EL (cell line): Measurements from ENCODE around the gene CYSRT1.
"Not testable (repeated sequence)": the region's sequence is repeated elsewhere in the genome, so short reads cannot be mapped to it uniquely, and the experiment has no call there.

Experiments used
- DNase-seq: peaks from one replicate; pipeline ENCODE4 v3.0.0-alpha.2; 2016

Gene CYSRT1

DNA sequence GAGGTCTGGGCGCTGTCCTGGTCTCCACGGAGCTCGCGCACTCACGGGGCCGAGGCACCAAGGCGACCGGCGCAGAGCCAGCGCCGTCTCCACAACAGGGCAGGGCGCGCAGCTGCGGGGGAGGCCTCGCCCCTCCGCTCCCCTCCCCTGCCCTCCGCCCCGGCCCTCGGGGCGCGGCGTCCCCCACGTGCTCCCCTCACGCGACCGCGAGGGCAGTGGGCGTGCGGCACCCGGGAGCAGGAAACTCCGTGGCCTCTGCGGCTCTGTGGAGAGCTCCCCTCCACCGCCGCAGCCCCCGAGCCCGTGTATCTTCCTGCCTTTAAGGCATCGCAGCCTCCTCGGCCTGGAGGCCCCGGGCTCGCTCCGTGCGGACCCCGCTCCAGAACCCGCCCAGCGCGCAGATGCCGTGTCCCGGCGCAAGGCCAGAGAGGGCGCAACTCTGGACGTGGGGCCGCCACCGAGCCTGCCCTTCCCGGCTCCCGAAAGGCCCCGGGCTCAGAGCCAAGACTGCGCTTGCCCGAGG lies 15.4 kb downstream of the CYSRT1 start:
- peak; percentile 66 for DNase-seq

GRCh38 chr9:137240841-137241489 lies 16.0 kb downstream of the CYSRT1 start, which contains the start of gene TUBB4B:
TSS of gene TUBB4B (plus strand) at chr9:137241287. CDS start at chr9:137241361, 74 bp downstream.
- DNase-seq = peak; percentile 100

- DNase-seq = peak; percentile 60
These were observed 16.7 kb downstream of the CYSRT1 start for GRCh38 chr9:137241490-137242268.

- DNase-seq = no peak
These were observed 17.6 kb downstream of the CYSRT1 start for GRCh38 chr9:137242269-137243203.

- DNase-seq = not testable (repeated sequence)
These were observed 18.3 kb downstream of the CYSRT1 start for GRCh38 chr9:137243266-137243625.

DNA sequence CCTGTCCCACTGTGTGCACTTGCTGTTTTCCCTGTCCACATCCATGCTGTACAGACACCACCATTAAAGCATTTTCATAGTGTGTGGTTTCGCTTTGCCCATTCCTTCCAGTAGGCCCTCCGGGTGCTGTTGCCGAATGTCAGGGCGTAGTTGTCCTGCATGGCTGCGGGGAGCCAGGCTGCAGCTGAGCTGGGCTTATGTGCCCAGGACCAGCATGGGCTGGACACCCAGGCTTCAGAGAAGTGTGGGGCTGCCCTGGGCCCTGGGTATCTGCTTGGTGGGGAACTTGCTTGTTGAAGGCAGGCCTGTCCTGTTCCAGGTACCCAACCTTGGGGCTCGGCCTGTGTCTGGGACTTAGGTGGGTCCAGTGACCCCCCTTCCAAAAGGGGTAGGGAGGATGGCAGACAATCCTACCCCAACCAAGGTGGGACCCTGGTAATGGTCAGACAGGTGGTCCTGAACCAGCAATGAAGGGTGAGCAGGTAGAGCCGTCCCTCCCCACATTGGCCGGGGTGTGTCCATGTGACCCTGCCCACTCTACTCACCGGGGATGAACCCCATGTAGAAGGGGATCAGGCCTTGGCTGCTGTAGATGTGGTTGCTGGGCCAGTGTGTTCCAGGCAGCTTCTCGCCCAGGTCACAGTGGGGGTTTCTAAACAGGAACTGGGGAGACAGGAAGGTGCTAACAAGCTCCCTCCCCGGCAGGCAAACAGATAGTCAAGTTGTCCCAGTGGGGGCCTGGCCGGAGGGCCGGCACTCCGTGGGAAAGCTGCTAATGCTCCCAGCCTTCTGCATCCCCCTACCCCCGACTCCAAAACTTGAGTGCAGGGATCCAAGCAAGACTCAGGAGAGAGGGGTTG lies 18.9 kb downstream of the CYSRT1 start:
- peak; percentile 40 for DNase-seq

- DNase-seq = no peak
These were observed 19.8 kb downstream of the CYSRT1 start for GRCh38 chr9:137244486-137245449.

DNA sequence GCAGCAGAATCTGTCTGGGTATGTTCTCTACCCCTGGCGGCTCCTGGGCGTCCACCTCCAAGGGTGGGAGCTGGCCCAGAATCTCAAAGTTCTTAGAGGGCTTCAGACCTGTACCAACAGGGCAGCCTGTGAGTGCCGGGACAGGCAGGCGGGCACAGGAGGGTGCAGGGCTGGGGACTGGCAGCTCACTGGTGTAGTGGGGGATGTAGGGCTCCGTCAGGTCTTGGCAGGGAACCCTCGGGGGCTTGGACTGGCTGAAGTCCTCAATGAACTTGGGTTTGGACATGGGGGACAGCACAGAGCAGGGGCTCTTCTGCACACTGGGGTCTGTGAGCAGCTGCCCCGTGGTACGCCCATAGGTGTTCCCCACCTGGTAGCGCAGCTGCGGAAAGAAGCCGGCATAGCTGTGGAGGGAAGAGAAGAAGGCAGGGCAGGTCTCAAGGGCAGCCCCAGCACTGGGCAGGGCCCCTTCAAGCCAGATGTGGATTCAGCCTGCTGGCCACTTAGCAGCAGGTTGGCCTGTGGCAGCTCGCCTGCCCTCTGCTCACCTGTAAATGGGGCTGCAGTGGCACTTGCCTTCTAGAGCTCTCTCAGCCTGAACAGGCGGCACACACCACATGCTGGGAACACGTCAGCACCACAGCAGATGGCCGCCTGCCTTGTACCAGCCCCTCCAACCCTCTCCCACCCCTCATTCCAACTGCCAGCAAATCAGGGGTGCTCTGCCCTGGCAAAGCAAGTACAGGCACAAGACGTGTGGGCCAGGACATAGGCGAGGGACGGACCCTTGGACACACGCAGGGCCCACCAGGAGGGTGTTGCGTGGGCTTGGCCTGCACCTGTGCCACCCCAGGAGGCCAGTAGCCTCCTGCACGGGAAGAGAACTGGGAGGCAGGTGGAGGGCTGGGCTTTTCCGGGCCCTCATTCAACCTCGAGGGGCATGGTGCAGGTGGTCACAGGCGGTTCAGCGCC lies 20.8 kb downstream of the CYSRT1 start:
- no peak for DNase-seq

- no peak for DNase-seq
These were observed 22.4 kb downstream of the CYSRT1 start for GRCh38 chr9:137247135-137247915.

DNA sequence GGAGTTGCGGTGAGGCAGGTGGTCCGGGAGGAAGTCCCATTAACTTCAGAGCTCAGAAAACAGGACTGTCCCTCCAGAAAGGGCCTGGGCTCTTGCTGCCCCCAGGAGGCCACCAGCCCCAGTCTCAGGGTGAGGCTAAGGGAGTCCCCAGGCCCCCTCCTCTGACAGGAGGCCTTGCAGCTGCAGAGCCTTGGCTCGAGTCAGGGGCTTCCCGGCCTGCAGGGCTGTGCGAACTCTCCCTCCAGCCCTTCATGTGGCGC lies 22.9 kb downstream of the CYSRT1 start:
- DNase-seq = no peak

- no peak for DNase-seq
These were observed 25.6 kb downstream of the CYSRT1 start for GRCh38 chr9:137250329-137251193.

DNA sequence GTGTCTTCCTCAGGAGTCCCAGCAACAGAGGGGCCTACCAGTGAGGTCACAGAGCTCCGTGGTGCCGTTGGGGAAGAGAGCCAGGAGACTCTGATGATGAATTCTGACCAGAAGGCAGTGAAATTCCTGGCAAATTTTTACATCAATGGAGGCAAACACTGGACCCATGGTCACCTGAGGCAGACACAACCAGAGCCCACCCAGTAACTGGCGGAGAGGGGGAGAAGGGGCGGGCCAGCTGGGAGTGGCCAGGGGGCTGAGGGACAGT lies 26.2 kb downstream of the CYSRT1 start, which contains the start of gene STPG3:
Gene STPG3, plus strand, starts transcription at position 93 of the 268 bp plus-strand sequence. Its CDS starts 1 bp downstream, at position 94.
- DNase-seq = no peak

DNA sequence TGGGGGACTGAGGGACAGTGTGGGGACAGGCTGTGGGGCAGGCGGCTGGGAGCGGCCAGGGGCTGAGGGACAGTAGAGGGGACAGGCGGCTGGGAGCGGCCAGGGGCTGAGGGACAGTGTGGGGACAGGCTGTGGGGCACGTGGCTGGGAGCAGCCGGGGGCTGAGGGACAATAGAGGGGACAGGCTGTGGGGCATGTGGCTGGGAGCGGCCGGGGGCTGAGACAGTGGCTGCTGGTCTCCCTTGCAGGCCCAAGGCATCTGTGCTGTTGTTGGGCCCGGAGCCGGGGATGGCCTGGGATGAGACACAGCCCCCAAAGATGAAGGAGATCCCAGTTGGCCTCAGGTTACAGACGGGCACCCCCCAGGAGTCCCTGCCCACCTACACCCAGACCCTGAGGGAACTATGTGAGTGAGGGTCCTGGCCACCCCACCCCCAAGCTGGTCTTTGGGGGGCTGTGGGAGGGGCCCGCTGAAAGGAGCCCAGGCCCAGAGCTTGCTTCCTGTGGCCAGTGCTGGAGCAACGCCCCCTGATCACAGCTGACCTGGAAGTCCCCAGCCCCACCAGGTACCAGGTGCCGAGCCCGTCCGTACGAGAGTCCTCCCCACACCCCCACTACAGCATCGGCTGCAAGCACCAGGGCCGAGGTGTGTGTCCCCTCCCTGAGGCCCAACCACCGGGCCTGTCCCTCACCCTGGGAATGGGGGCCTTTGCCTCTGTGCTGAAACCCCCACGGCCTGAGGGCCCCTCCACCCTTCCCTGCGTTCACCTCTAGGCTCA lies 26.7 kb downstream of the CYSRT1 start:
- no peak for DNase-seq

GRCh38 chr9:137252555-137253506 lies 27.9 kb downstream of the CYSRT1 start:
- DNase-seq = no peak

GRCh38 chr9:137253717-137254623 lies 29.0 kb downstream of the CYSRT1 start:
- no peak for DNase-seq
